Left ventricle myocardium inferior (tissue), 1 donor: ENCODE measurements around the gene SDC1. TPM values are rescaled to one million over a fixed set of nuclear protein-coding genes. Genes with fewer than 3 reads are reported as not detected.

ENCODE experiments used
- DNase-seq: peaks from one replicate; pipeline ENCODE4 v3.0.0-alpha.2; 2020
- H3K27ac ChIP-seq: fragments of 200-600 bp; replicated peaks from 2 replicates; pipeline ENCODE4 v1.8.0; 2021
- H3K27me3 ChIP-seq: fragments of 200-600 bp; 2 replicates; pipeline ENCODE4 v1.8.0; 2021; ENCODE audit warnings: low read depth
- H3K36me3 ChIP-seq: fragments of 200-600 bp; 2 replicates; pipeline ENCODE4 v1.8.0; 2021
- H3K4me1 ChIP-seq: fragments of 200-600 bp; 2 replicates; pipeline ENCODE4 v1.8.0; 2021
- H3K4me3 ChIP-seq: fragments of 200-600 bp; 2 replicates; pipeline ENCODE4 v1.8.0; 2021; ENCODE audit warnings: mild to moderate bottlenecking, moderate library complexity
- H3K9me3 ChIP-seq: fragments of 200-600 bp; replicated peaks from 2 replicates; pipeline ENCODE4 v1.8.0; 2021
- intact Hi-C: fragments of 100-400 bp; cut with micrococcal nuclease; formaldehyde crosslinking; loops from one replicate; pipeline ENCODE4 v1.11.0; 2022
- total RNA-seq: library from RNA; stranded (reverse); fragmentation: NEBNext Ultra II Directional; extraction: Animal tissue kit (Norgen Biotek cat#: 25700); gene quantifications from one replicate; pipeline ENCODE4 v1.2.1, GENCODE V29; 2021
- TF ChIP-seq, protein P1 (sequence below): fragments of 200-600 bp; IDR thresholded peaks from 2 replicates; pipeline ENCODE4 v1.8.0; 2021; ENCODE audit warnings: antibody characterized with exemption, mild to moderate bottlenecking, borderline replicate concordance
- donor health status: DM: no; HTN: yes; CAD: no; lungs with severe emphysema.

SDC1 gene
- total RNA-seq, 1 donor from 2014 or later, result 0.41 TPM

DNA sequence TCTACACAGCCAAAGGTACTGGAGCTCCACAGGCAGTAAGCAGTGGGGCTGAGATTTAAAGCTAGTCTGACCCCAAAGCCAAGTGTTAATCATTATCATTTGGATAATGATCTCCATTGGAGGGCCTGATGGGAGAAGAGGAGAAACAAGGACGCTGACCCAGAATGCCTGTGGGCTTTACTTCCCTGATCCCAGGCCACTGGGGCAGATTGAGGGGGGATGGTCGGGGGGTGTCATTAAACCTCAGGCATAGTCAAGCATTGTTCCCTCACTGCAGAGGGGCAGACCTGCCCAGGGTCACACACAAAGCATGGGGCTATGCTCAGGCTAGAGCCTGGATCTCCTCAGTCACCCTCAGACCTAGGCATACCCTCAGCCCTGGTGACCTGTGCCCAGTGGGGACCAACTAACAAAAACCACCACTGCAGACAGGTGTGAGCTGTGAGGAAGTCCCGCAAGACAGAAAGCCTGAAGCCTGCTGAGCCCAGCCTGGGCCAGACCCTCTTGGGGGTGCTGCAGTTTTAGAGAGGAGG lies 53.4 kb downstream of the SDC1 start:
- no peak for DNase-seq
- no peaks in the 10 kb centered on the region for H3K9me3 ChIP-seq
- no peak overlapping the region for H3K4me3 ChIP-seq
- H3K27ac ChIP-seq, result no peak overlapping the region
- TF ChIP-seq, protein P1, sequence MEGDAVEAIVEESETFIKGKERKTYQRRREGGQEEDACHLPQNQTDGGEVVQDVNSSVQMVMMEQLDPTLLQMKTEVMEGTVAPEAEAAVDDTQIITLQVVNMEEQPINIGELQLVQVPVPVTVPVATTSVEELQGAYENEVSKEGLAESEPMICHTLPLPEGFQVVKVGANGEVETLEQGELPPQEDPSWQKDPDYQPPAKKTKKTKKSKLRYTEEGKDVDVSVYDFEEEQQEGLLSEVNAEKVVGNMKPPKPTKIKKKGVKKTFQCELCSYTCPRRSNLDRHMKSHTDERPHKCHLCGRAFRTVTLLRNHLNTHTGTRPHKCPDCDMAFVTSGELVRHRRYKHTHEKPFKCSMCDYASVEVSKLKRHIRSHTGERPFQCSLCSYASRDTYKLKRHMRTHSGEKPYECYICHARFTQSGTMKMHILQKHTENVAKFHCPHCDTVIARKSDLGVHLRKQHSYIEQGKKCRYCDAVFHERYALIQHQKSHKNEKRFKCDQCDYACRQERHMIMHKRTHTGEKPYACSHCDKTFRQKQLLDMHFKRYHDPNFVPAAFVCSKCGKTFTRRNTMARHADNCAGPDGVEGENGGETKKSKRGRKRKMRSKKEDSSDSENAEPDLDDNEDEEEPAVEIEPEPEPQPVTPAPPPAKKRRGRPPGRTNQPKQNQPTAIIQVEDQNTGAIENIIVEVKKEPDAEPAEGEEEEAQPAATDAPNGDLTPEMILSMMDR, result no peak
- intact Hi-C loops, result no loop called here
- H3K4me1 ChIP-seq, result no peaks in the 10 kb centered on the region
- peaks cover 28% of the 10 kb centered on the region for H3K27me3 ChIP-seq
- H3K36me3 ChIP-seq, result no peaks in the 10 kb centered on the region

DNA sequence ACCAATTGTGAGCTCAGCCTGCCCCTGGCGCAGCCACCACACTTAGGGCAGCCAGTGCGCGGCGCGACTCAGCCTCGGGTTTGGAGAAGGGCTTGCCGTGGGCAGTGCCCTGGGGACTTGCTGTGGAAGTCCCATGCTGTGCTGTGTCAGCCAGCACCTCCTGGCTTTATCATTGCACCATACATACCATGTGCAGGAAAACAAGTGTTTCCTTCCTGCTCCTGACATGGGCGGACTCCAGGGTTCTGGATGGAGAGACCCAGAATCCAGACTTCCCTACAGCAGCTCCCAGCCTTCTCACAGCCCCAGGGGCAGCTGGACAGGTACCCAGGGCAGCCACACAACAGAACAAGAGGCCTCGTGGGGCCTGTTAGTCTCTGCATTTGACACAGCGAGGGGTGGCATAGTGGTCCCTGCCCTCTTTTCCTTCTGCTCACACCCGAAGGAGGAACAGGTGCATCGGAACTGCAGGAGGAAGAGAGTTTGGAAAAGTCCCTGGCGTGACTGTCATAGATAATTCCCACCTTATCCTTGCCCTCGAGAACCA lies 54.2 kb downstream of the SDC1 start:
- Histone ChIP-seq H3K4me3 (no peak overlapping the region), H3K9me3 (no peaks in the 10 kb centered on the region), H3K36me3 (no peaks in the 10 kb centered on the region), H3K27me3 (peaks cover 34% of the 10 kb centered on the region), H3K4me1 (no peaks in the 10 kb centered on the region), H3K27ac (no peak overlapping the region)
- intact Hi-C loops, result no loop called here
- DNase-seq, result no peak
- TF ChIP-seq, protein P1, result no peak

DNA sequence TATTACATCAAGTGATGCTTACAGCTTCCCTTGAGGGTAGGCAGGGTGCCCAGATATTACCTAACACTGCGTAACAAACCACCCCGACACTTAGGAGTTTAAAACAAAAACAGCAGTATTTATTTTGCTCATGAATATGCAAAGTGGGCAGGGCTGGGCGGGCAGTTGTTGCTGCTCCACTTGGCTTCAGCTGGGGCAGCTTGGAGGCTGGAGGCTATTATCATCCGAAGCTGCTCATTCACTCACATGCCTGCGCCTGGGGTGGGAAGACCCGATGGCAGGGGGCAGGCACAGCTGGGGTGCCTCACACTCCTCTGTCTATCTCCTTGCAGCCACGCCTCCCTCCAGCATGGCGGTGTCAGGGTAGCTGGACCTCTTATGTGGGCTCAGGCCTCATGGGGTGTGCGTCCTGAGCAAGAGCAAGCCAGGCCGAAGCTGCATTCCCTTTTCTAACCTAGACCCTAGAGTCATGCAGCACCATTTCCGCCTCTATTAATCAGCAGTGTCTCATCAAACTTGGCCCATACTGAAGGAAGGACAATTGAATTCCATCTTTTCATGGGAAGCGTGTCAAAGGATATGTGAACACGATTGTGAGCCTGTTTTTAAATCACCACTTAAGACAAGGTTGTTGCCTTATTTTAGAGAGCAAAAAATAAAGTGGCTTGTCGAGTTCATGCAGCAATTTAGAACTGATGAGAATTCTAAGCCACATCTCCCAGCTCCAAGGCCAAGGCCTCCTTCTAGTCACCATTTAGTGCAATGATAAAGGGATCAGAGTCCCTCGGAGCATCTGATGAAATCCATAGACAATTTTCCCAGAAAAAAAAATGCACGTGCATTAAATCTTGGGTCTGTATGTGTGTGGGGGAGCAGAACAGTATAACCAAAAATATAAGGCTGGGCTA lies 54.9 kb downstream of the SDC1 start:
- Histone ChIP-seq H3K36me3 (no peaks in the 10 kb centered on the region), H3K9me3 (no peaks in the 10 kb centered on the region), H3K27me3 (peaks cover 34% of the 10 kb centered on the region), H3K27ac (no peak overlapping the region), H3K4me1 (no peaks in the 10 kb centered on the region), H3K4me3 (no peak overlapping the region)
- TF ChIP-seq, protein P1, result no peak
- intact Hi-C loops, result no loop called here
- no peak for DNase-seq

DNA sequence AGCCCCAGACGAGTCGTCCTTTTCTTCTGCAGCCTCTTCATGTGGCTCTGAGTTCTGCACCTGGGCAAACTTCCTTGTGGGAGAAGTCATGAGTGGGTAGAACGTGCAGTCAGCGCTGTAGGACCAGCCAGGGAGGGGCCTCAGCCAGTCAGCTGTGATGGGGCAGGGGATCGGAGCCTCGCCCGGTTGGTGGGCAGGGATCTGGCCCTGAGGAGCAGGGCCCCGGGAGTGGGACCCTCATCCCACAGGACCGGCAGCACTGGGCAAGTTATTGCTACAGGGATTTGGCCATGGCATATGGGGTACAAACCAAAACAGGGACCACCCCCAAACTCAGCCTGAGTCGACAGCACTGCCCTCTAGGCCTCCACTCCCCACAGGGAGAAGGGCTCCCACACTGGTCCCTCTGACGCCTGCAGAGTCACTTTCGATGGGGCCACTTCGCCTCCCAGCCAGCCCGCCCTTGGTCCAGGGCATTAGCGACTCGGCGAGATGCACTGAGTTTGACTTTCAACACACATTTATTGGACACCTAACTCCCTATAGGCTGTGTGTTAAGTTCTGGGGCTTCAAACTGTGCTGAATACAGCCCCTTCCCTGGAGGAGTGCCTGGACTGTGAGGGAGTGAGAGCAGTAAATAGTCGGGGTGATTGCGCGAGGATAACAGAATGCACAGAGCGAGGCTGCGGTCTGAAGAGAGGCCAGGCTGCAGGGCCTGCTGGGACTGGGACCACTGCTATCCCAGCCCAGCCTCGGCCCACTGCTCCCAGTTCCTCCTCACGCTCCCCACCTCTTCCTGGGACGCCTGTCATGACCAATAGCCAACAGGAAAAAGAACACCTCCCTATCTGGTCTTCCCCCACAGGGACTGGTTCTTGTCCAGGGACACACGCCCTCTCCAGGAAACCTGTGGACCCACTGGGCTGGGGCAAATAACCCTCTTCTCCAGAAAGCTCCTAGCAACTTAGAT lies 55.9 kb downstream of the SDC1 start:
- H3K9me3 ChIP-seq, result no peaks in the 10 kb centered on the region
- intact Hi-C loops, result no loop called here
- H3K36me3 ChIP-seq, result no peaks in the 10 kb centered on the region
- no peak overlapping the region for H3K4me3 ChIP-seq
- no peaks in the 10 kb centered on the region for H3K4me1 ChIP-seq
- no peak for DNase-seq
- no peak overlapping the region for H3K27ac ChIP-seq
- peaks cover 34% of the 10 kb centered on the region for H3K27me3 ChIP-seq
- TF ChIP-seq, protein P1, result no peak
